ENCODE measurements around the gene ANKS1A.

The ANKS1A gene

GRCh38 chr6:35051396-35051795 is 162.3 kb downstream of the ANKS1A start:
- H3K4me3 ChIP-seq (ENCODE audit: low read depth, low read length) = no peak overlapping the region
- DNase-seq (ENCODE audit: low read depth) = no peak
- TF ChIP-seq, protein P1, sequence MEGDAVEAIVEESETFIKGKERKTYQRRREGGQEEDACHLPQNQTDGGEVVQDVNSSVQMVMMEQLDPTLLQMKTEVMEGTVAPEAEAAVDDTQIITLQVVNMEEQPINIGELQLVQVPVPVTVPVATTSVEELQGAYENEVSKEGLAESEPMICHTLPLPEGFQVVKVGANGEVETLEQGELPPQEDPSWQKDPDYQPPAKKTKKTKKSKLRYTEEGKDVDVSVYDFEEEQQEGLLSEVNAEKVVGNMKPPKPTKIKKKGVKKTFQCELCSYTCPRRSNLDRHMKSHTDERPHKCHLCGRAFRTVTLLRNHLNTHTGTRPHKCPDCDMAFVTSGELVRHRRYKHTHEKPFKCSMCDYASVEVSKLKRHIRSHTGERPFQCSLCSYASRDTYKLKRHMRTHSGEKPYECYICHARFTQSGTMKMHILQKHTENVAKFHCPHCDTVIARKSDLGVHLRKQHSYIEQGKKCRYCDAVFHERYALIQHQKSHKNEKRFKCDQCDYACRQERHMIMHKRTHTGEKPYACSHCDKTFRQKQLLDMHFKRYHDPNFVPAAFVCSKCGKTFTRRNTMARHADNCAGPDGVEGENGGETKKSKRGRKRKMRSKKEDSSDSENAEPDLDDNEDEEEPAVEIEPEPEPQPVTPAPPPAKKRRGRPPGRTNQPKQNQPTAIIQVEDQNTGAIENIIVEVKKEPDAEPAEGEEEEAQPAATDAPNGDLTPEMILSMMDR (IDR thresholded peaks at IDR 0.05; ENCODE audit: insufficient read depth, low read depth, low read length, missing control alignments) = no peak

GRCh38 chr6:35051997-35052583 is 163.0 kb downstream of the ANKS1A start:
- DNase-seq (ENCODE audit: low read depth) = no peak
- TF ChIP-seq, protein P1 (IDR thresholded peaks at IDR 0.05; ENCODE audit: insufficient read depth, low read depth, low read length, missing control alignments) = no peak
- no peak overlapping the region for H3K4me3 ChIP-seq (ENCODE audit: low read depth, low read length)

DNA sequence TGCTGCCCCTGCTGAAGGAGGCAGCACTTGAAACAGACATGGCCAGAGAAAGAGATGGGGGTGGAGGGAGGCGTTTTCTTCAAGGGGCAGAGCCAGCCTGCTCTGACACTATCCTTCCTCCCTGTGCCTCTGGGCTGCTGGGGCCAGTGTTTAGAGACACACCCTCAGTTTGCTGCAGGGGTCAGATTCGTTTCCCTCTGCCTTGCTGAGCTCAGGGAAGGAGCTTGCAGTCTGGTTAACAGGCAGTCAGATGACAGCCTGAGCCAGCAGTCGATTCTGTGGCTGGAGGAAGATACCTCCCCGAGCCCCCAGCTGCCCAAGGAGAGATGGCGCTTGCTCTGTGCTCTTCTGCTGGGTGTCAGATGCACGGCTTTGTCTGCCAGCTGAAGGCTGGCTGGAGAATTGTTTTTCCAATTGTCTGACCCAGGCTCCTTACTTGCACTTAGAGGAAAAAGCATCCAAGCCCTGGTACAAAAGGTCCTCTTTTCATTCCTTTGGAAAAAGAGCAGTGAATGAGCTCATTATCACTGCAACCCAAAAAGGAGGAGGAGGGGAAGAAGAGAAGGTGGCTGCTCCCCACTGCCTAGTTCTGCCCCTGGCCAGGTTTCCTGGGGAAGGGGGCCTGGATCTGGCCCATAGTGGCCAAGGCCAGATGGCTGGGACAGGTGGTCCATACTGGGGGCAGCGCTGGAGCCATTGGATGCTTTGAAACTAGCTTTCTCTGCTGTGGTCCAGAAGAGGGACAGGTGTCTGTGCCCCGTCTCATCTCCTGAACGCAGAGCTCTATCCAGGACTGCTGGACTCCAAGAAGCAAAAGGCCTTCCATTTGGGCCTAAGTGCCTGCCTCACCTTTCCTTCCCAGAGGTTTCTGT is 163.9 kb downstream of the ANKS1A start:
- DNase-seq (ENCODE audit: low read depth) = no peak
- TF ChIP-seq, protein P1 (IDR thresholded peaks at IDR 0.05; ENCODE audit: insufficient read depth, low read depth, low read length, missing control alignments) = no peak
- H3K4me3 ChIP-seq (ENCODE audit: low read depth, low read length) = no peak overlapping the region

DNA sequence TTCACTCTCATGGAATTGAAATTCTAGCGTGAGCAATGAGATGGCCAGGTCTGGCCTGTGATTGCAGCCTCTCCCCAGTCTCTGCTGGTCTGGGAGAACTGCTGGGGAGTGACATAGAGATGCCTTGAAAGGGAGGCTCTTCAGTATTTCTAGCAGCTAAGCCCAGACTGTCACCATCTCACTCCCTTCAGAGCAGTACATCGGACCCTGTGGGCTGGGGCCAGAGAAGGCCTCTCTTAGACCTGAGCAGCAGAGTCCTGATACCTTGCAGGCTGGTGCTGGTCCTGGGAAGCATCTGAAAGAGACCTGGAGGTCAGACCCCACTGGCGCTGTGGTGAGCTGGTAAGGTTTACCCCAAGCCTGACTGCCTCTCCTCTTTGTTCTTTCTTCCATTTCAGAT is 164.6 kb downstream of the ANKS1A start:
- DNase-seq (ENCODE audit: low read depth) = no peak
- TF ChIP-seq, protein P1 (IDR thresholded peaks at IDR 0.05; ENCODE audit: insufficient read depth, low read depth, low read length, missing control alignments) = no peak
- no peak overlapping the region for H3K4me3 ChIP-seq (ENCODE audit: low read depth, low read length)

DNA sequence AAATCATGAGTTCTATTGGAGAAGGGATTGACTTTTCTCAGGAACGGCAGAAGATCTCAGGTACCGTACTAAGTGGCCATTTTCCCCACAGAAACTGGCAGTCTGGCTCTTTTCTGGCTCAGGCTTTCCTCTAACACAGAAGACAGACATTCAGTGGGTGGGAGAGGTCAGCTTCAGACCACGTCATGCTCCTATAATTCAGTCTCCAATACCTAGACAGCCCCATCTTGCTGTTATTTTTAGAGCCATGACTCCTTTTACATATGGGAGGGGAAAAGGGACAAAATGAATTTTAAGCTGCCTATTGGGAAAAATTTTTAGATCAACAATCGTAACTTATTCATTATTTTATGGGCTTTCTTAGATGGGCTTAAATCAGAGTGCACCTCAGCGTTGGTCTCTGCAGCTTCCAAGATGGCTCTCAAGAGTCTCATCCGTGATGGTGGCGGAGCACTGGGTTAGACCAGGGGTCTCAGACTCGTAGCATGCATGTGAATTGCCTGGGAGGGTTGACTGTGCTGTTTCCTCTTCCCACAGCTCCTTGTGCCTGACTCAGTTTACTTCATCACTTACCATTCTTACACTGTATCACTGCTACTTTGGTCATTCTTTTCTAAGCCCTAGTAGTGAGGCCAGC is 165.2 kb downstream of the ANKS1A start:
- H3K4me3 ChIP-seq (ENCODE audit: low read depth, low read length) = no peak overlapping the region
- TF ChIP-seq, protein P1 (IDR thresholded peaks at IDR 0.05; ENCODE audit: insufficient read depth, low read depth, low read length, missing control alignments) = no peak
- DNase-seq (ENCODE audit: low read depth) = no peak

DNA sequence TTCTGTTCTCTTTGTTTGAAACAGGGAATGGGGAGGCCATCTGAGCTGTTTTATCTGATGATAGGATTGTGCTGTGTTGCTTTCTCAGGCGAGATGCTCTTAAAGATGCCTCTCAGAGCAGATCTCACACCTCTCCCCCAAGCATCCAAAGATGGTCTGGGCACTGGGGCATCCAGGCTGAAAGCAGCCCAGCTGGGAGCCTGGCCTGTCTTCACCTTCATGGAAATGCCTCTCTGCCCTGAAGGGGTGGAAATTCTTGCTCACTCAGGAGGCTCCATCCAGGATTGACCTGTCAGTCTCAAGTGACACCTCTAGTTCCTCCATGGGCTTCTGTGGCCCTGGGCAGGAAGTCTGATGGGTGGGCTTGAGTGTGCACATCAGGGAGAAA is 165.7 kb downstream of the ANKS1A start:
- TF ChIP-seq, protein P1 (IDR thresholded peaks at IDR 0.05; ENCODE audit: insufficient read depth, low read depth, low read length, missing control alignments) = no peak
- DNase-seq (ENCODE audit: low read depth) = no peak
- no peak overlapping the region for H3K4me3 ChIP-seq (ENCODE audit: low read depth, low read length)
